ENCODE data around the gene COP1.

The COP1 gene

GRCh38 chr1:176198413-176198812 lies 8.7 kb downstream of the COP1 start:
- no peak for DNase-seq

GRCh38 chr1:176196728-176197127 lies 10.4 kb downstream of the COP1 start:
- no peak for DNase-seq

GRCh38 chr1:176195547-176195946 lies 11.5 kb downstream of the COP1 start:
- no peak for DNase-seq

- no peak for DNase-seq
Measured at GRCh38 chr1:176193663-176194062, 13.4 kb downstream of the COP1 start.

GRCh38 chr1:176193023-176193422 lies 14.1 kb downstream of the COP1 start:
- DNase-seq: no peak

- DNase-seq: no peak
Measured at GRCh38 chr1:176188604-176189003, 18.5 kb downstream of the COP1 start.

GRCh38 chr1:176187001-176187400 lies 20.1 kb downstream of the COP1 start:
- DNase-seq: no peak

GRCh38 chr1:176183618-176184017 lies 23.5 kb downstream of the COP1 start:
- no peak for DNase-seq

GRCh38 chr1:176178316-176178715 lies 28.8 kb downstream of the COP1 start:
- no peak for DNase-seq

- no peak for DNase-seq
Measured at GRCh38 chr1:176177764-176178163, 29.3 kb downstream of the COP1 start.

GRCh38 chr1:176174108-176174507 lies 33.0 kb downstream of the COP1 start:
- no peak for DNase-seq

- no peak for DNase-seq
Measured at GRCh38 chr1:176172215-176172614, 34.9 kb downstream of the COP1 start.

- no peak for DNase-seq
Measured at GRCh38 chr1:176167210-176167609, 39.9 kb downstream of the COP1 start.

- no peak for DNase-seq
Measured at GRCh38 chr1:176165573-176165972, 41.5 kb downstream of the COP1 start.

- no peak for DNase-seq
Measured at GRCh38 chr1:176164014-176164678, 42.9 kb downstream of the COP1 start.

- no peak for DNase-seq
Measured at GRCh38 chr1:176159993-176160392, 47.1 kb downstream of the COP1 start.

- no peak for DNase-seq
Measured at GRCh38 chr1:176157995-176158394, 49.1 kb downstream of the COP1 start.

GRCh38 chr1:176149939-176150807 lies 56.9 kb downstream of the COP1 start:
- DNase-seq: no peak

GRCh38 chr1:176144526-176144925 lies 62.6 kb downstream of the COP1 start:
- DNase-seq: no peak

GRCh38 chr1:176142973-176143372 lies 64.1 kb downstream of the COP1 start:
- DNase-seq: no peak

GRCh38 chr1:176141449-176141848 lies 65.6 kb downstream of the COP1 start:
- DNase-seq: no peak

- DNase-seq: no peak
Measured at GRCh38 chr1:176136891-176137290, 70.2 kb downstream of the COP1 start.

- DNase-seq: no peak
Measured at GRCh38 chr1:176134666-176135065, 72.4 kb downstream of the COP1 start.

- no peak for DNase-seq
Measured at GRCh38 chr1:176122282-176122681, 84.8 kb downstream of the COP1 start.

Measured in CD4-positive, alpha-beta T cell treated with Interleukin-6 for 4 hours (primary cell).